PC-3 (cell line): ENCODE results near the gene HERPUD1.

Source experiments
- EZH2 ChIP-seq: fragments of 300-600 bp; sonication (generic); IDR thresholded peaks from one replicate; pipeline ENCODE4 v1.6.1; 2017; ENCODE audit warnings: antibody characterized with exemption, mild to moderate bottlenecking, low read length; ENCODE audit not compliant: unreplicated experiment
- EZH2phosphoT487 ChIP-seq: fragments of 300-600 bp; sonication (generic); IDR thresholded peaks from 2 replicates; pipeline ENCODE4 v1.6.1; 2018; ENCODE audit warnings: mild to moderate bottlenecking, antibody characterized with exemption, low read length, borderline replicate concordance
- TF ChIP-seq, protein P1 (sequence below): fragments of 300-600 bp; sonication (generic); conservative IDR thresholded peaks from 2 replicates; pipeline ENCODE4 v1.5.1; 2017; ENCODE audit warnings: antibody characterized with exemption, low read depth, mild to moderate bottlenecking, low read length

- TF ChIP-seq, protein P1, sequence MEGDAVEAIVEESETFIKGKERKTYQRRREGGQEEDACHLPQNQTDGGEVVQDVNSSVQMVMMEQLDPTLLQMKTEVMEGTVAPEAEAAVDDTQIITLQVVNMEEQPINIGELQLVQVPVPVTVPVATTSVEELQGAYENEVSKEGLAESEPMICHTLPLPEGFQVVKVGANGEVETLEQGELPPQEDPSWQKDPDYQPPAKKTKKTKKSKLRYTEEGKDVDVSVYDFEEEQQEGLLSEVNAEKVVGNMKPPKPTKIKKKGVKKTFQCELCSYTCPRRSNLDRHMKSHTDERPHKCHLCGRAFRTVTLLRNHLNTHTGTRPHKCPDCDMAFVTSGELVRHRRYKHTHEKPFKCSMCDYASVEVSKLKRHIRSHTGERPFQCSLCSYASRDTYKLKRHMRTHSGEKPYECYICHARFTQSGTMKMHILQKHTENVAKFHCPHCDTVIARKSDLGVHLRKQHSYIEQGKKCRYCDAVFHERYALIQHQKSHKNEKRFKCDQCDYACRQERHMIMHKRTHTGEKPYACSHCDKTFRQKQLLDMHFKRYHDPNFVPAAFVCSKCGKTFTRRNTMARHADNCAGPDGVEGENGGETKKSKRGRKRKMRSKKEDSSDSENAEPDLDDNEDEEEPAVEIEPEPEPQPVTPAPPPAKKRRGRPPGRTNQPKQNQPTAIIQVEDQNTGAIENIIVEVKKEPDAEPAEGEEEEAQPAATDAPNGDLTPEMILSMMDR: no peak
- TF ChIP-seq EZH2phosphoT487: no peak
- no peak for TF ChIP-seq EZH2
These were observed 13.4 kb upstream of the HERPUD1 start for GRCh38 chr16:56918467-56919012.
